ENCODE results near the gene DCN.

- TF ChIP-seq CTCF (IDR thresholded peaks at IDR 0.05) (no peak), POLR2A (IDR thresholded peaks at IDR 0.05) (no peak)
These were observed 76.8 kb downstream of the DCN start for GRCh38 chr12:91105807-91106206.
